EH (cell line): ENCODE results near the gene TRIM71.
"Not testable (repeated sequence)": the region's sequence is repeated elsewhere in the genome, so short reads cannot be mapped to it uniquely, and the experiment has no call there.

Experiments
- DNase-seq: peaks from one replicate; pipeline ENCODE4 v3.0.0-alpha.2; 2015; ENCODE audit warnings: low read depth

The TRIM71 gene

DNA sequence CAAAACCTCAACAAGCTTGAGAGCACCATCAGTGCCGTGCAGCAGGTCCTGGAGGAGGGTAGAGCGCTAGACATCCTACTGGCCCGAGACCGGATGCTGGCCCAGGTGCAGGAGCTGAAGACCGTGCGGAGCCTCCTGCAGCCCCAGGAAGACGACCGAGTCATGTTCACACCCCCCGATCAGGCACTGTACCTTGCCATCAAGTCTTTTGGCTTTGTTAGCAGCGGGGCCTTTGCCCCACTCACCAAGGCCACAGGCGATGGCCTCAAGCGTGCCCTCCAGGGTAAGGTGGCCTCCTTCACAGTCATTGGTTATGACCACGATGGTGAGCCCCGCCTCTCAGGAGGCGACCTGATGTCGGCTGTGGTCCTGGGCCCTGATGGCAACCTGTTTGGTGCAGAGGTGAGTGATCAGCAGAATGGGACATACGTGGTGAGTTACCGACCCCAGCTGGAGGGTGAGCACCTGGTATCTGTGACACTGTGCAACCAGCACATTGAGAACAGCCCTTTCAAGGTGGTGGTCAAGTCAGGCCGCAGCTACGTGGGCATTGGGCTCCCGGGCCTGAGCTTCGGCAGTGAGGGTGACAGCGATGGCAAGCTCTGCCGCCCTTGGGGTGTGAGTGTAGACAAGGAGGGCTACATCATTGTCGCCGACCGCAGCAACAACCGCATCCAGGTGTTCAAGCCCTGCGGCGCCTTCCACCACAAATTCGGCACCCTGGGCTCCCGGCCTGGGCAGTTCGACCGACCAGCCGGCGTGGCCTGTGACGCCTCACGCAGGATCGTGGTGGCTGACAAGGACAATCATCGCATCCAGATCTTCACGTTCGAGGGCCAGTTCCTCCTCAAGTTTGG lies 72.9 kb downstream of the TRIM71 start:
- DNase-seq: no peak

DNA sequence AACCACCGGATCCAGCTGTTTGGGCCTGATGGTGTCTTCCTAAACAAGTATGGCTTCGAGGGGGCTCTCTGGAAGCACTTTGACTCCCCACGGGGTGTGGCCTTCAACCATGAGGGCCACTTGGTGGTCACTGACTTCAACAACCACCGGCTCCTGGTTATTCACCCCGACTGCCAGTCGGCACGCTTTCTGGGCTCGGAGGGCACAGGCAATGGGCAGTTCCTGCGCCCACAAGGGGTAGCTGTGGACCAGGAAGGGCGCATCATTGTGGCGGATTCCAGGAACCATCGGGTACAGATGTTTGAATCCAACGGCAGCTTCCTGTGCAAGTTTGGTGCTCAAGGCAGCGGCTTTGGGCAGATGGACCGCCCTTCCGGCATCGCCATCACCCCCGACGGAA lies 73.6 kb downstream of the TRIM71 start:
- no peak for DNase-seq

DNA sequence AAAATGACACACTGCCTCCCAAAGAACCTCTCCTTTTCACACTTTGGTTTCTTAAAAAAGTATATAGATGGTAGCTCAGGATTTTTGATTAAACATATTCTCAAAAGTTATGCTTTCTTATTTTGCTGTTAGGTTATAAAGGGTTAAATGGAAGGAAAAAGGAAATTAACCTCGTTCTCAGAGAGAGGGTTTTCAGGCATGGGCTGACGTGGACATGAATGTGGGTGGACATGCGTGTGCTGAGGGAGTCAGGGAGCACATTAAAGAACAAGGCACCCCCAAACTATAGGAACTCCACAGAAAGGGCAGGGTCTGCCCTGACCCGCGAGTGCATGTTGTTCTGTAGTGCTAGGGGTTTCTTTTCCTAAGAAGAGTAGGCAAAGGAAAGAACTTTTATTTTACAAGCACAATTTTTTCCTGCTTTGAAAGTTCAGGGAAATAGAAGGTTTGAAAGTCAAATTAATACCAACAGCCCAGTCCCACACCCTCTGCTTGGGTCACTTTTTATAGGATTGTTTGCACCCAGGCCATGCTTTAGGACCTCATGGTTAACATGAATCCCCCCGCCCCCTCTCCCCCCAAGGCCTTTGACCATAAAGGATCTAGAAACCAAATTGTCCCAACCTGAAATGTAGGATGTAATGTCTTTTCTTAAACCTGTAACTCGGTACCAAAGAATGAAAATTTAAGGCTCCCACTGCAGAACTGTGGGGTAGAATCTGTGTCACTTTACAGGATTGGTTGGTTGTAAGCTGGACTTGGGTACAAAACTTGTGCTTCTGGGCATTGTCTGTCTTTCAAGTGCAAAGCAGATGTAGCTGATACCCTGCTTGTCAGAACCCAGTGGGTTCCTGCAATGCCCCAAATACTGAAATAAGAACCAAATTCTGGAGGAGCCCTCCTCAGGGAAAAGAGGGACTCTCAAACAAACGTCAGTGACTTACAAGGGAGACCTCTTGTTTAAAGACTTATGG lies 75.1 kb downstream of the TRIM71 start:
- DNase-seq: no peak

DNA sequence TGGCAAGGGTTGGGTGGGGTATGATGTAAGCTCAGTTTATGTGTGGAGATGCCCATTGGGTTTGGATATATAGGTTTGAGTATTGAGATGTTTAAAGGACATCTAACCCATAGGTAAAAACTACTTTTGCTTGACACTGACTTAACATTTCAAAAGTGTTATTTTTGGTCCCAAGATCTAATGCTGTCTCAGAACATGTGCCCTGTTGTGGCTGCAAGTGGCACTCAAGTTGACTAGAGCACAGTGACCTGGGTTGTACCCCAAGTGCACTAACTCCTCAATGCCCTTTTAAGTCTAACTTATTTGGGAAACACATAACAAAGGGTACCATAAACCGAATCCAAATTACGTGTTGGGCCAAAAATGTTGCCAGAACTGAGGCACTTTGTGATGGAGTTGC lies 77.2 kb downstream of the TRIM71 start:
- no peak for DNase-seq

DNA sequence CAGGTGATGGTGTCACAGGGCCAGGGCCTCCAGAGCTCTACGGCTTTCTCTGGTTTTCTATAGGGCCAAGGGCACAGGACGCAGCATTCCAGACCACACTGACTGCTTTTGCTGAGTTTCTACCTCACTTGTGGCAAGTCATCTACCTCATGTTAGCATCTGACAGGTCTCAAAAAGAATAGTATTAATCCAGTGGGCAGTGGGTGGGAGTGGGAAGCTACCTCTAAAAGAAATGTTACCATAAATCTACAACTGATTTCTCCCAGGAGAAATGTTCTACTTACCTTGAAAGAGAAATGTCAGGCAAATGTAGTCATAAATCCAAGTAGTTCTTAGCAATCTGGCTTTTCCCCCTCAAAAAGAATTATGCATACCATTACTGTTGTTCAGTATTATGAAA lies 77.9 kb downstream of the TRIM71 start:
- DNase-seq: no peak

DNA sequence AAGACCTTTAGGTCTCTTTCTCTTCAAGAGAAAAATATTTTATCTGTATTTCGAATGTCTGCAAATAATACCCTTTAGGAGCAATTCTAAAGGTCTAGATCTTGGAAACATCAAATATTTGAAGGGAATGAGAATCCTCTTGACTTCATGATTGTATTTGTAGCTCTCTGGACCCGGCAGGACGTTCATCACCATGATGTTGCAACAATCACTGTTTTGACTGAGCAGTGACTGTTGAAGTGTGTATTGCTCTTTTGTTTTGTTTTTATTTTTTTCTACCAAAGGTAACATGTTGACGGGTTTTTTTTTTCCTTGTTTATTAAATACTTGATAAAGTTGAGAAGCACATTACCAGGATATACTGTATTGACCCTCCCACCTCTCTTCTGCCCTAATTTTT lies 78.3 kb downstream of the TRIM71 start:
- DNase-seq: no peak

DNA sequence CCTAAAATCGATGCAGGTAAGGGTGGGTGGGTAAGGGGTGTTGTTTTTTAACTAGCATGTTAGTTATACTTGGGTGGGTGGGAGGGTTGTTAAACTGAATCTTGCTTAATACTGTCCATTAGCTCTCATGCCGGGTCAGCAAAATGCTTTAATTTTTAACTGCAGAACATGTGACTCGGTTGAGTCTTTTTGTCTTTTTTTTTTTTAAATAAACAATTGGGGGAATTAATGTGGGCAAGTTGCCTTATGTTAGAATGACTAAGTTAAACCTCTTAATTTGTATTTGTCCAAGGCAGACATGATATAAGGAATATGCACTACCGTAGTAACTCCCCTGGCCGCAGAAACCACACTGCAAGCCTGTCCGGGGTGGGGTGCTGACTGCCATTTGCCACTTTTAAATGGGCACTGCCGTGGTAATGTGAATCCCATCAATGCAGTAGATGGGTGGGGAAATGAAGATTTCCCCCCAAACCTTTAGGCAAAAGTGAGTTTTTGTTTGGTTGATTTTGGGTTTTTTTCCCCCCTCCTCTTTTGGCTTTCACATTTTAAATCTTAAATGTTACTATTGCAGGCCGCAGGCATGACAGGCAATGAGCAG lies 79.3 kb downstream of the TRIM71 start:
- DNase-seq: no peak

DNA sequence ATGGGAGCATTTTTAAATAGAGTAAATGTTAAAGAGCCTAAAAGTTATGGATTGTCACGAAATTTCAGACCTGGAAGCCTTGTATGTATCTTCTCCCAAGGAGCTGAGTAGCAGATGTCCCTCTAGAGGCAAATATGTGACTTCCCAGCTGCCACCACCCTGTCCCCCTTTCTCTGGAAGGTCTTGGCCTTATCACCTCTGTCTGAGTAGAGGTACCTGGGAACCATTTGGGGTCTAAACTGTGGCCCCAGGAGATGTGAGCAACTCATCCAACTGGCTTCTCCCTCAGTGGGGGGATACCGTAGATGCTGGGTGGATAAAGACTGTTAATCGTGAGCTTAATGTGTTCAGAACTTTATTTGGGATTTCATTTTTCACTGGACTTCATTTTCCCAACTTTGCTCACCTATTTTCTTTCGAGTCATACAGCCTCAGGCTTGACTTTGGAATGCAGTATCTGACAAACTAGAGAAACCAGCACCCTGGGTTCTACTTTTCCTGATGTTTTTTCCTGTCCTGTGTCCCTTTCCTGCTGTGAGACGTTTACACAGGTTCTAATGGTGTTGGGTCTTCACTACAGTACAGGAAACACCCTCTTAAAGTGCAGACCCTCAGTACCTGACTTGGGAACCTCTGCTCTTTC lies 80.3 kb downstream of the TRIM71 start:
- no peak for DNase-seq

DNA sequence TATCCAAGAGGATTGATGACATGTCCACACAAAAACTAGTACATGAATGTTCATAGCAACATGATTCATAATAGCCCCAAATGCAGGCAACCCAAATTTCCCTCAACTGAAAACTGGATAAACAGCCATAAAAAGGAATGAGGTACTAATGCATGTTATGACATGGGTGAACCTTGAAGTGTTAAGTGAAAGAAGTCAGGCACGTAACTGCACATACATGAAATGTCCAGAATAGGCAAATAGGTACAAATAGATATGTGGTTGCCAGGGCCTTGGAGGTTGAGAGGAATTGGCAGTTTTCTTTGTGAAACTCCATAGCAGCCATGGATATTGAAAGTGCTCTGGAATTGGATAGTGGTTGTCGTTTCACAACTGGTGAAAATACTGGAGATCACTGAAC lies 81.5 kb downstream of the TRIM71 start:
- DNase-seq: no peak

DNA sequence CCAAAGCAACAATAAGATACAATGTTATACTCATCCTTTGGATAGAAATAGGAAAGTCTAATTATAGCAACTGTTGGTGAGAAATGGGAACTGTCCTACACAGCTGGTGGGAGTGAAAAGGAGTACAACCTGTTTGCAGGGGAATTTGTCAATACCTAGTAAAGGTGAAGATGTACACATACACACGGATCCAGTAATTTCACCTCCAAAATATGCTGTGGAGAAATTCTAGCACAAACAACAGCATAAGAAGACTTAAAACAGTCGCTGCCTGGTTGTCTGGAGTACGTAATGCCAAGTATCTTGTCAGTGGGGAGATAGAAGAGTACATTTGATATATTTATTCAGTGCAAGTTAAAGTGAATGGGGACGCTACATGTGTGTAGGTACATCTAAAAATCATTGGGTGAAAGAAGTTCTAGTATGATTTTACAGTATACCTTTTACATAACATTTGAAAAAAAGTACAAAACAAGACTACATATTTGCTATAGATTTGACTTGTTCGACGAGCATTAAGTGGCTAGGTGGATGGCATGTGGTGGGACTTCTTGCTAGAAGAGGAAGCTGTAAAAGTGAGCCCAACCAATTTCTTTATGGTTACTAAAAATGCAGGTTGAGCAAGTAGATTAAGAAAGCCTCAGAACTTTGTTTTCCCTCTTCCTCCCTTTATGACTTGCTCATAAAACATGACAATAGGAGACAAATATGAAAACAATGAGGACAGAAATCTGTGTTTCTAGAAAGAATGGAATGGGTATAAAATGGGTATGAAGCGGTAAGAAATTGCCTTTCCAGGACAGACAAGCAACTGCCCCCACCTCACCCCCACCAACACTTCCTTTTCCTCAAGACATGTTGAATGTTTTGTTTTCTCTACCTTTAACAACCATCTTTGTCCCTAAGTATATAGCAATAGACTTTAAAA lies 83.5 kb downstream of the TRIM71 start:
- peak; percentile 33 for DNase-seq

DNA sequence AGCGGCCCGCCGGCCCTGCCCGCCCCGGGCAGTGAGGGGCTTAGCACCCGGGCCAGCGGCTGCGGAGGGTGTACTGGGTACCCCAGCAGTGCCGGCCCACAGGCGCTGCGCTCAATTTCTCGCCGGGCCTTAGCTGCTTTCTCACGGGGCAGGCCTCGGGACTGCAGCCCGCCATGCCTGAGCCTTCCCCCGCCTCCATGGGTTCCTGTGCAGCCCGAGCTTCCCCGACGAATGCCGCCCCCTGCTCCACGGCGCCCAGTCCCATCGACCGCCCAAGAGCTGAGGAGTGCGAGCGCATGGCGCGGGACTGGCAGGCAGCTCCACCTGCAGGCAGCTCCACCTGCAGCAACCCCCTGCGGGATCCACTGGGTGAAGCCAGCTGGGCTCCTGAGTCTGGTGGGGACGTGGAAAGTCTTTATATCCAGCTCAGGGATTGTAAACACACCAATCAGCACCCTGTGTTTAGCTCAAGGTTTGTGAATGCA lies 85.1 kb downstream of the TRIM71 start:
- not testable (repeated sequence) for DNase-seq

DNA sequence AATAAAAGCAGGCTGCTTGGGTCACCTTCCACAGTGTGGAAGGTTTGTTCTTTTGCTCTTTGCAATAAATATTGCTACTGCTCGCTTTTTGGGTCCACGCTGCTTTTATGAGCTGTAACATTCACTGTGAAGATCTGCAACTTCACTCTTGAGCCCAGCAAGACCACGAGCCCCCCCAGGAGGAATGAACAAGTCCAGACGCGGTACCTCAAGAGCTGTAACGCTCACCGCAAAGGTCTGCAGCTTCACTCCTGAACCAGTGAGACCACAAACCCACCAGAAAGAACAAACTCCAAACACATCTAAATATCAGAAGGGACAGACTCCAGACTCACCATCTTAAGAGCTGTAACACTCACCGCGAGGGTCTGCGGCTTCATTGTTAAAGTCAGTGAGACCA lies 86.2 kb downstream of the TRIM71 start:
- no peak for DNase-seq

DNA sequence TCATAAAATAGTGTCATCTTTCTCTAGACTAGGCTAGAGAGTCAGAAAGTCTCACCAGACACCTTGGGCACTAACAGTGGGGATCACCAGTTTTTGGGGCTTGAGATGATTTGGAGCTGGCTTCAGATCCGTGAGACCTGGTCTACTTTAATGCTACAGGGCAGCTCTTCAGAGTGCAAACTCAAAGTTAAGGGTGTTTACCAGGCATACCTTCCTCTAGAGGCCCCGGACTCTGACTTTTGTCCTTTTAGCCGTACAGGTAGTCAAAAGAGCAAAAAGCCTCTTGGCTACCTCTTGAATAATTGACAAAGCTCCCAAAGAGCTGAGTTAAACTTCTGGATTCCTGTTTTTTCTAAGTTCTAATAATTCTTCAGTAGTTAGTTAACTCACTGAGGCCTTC lies 92.2 kb downstream of the TRIM71 start:
- no peak for DNase-seq

DNA sequence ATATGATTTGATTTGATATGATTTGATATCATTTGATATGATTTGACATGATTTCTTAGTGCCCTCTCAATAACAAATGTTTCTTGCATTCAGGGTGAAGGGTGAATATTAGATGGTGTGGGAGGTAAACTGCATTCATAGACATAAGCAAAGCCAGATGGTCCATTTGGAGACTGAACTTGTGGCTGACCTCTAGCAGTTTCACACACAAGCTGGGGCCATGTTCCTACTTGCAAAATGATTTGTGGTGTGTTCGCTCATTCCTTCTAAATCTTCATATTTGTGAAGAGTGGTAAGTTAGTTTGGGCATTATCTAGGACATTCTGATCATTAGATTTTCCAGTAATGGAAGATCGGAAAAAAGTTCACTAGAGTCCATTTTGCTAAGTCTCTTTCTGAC lies 93.2 kb downstream of the TRIM71 start:
- DNase-seq: peak; percentile 44

DNA sequence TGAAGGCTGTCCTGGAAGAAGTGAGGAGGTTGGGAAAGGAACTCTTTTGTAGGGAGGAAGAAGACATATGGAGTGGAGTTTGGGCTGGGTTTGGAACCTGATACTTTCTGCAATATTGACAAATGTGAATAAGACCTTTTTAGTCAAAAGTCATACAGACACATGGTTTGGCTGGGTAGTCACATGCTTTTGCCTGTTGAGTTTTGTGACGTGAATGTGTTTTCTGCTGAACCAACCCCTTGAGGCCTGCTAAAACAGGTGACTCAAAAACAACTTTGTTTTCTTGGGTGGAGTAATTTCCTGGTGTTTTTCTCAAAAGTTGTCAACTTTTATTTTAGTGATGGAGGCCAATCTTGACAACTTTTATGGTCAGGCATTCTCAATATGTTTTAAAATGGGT lies 94.2 kb downstream of the TRIM71 start:
- DNase-seq: no peak

DNA sequence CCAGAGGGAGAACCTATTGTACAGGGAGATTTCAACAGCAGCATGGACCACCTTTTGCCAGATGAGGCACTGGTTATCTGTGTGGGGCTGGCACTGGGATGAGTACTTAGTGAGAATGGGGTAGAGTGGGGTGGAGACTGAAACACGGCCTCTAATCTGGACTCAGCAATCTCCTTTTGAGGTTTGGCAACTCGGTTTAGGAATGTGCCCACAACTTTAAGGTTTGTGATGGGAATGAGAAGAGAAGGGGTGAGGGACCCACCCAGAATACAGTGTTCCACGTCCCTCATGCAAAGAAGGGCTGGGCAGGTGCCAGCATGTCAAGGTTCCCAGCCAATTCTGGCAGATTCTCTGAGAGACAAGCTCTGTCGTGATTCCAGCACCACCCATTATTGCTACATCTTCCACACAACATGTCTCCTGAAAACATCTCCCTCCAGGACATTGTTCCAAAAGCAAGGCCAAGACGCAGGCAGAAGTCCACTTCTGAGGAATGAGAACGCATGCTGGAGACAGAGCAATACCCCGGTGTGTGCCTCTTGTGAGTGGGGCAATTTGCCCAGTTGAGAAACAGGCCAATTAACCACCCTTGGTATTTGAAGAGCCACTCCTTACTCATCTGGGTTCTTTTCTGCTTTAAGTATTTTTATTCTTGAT lies 96.1 kb downstream of the TRIM71 start:
- DNase-seq: peak; percentile 81

DNA sequence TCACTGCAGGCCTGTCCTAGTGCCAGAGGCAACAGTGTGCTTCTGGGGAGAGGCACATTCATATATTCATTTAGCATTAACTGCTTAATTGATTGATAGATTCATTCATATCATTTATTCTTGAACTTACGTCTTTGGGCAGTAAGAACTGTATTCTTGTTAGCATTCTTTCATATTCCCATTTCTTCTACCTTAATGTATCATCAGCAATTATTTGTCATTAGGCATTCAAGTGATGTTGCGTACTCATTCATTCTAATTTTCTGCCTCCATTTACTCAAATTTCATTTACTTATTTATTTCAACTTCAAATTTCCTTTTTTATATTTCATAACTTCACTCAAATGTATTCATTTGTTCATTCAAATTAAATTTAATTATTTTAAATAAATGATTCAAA lies 102.1 kb downstream of the TRIM71 start:
- no peak for DNase-seq

DNA sequence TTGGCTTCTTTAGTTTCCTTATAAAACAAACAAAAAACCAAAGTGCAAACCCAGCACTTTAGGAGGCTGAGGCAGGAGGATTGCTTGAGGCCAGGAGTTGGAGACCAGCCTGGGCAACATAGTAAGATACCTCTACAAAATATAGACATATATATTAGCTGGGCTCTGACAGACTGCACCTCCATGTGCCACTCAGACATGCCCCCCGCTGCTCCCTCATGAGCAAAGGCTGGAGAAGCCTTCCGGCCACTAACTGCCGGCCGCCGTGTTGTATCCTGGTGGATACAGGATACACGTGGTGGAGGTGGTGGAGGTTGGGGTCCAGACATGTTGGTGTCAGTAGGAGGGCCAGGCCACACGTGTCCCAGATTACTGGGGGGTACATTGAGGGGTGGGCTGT lies 104.3 kb downstream of the TRIM71 start:
- no peak for DNase-seq

DNA sequence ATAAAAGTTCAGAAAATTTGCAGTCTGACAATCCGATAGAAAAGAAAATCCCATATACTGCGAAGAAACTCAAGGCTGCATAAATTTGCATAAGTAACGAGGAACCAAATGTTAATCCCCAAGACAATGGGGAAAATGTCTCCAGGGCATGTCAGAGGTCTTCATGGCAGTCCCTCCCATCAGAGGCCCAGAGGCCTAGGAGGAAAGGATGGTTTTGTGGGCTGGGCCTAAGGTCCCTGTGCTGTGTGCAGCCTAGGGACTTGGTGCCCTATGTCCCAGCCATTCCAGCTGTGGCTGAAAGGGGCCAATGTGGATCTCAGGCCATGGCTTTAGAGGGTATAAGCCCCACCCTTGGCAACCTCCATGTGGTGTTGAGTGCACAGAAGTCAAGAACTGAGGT lies 112.4 kb downstream of the TRIM71 start:
- no peak for DNase-seq

DNA sequence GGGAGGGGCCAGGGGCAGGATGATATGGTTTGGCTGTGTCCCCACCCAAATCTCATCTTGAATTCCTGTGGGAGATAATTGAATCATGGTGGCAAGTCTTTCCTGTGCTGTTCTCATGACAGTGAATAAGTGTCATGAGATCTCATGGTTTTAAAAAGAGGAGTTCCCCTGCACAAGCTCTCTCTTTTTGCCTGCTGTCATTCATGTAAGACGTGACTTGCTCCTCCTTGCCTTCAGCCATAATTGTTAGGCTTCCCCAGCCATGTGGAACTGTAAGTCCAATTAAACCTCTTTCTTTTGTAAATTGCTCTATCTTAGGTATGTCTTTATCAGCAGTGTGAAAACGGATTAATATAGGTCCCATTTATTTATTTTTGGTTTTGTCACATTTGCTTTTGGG lies 113.5 kb downstream of the TRIM71 start:
- not testable (repeated sequence) for DNase-seq
